Hematopoietic multipotent progenitor cell treated with erythropoietin and hydrocortisone succinate and interleukin-3 and kit ligand, for 15 days (in vitro differentiated cells): ENCODE results near the gene GJA1.

ENCODE experiments used
- DNase-seq: peaks from one replicate; pipeline ENCODE4 v3.0.0-alpha.2; 2015; ENCODE audit warnings: low spot score

Gene GJA1

DNA sequence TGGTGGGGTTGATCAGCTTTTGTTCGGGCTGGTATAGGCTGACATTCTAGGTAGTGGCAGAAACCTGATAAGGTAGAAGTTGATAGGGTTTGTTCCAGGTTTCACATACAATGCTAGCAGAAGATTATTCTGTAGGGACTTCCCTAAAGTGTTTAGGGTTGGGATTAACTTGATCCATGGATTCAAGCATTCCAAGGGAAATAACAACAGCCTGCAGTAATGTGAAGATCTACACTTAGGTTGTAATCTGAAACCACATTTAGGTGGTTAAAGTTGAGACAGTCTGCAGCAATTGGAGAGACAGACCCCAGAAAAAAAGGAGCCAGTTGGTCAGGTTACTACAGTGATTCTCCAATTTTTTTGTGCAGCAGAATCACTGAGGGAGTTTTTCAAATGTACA lies 56.1 kb downstream of the GJA1 start:
- no peak for DNase-seq

DNA sequence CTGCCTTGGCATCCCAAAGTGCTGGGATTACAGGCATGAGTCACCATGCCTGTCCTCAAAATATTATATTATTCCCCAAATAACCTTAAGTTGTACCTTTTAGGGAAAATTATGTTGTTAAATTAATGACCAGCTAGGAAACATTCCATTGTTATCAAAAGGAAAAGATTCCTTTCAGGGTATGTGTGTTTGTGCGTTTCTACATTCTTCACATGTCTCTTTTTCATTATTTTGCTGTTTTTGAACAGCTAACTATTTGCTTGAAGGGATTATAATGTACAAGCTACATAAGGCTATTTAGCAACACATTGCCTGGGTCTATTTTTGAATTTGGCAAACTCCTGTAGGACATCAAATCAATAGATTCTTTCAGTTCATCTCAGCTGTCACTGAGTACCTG lies 57.1 kb downstream of the GJA1 start:
- no peak for DNase-seq

- DNase-seq, result no peak
Observed at GRCh38 chr6:121497970-121498375, 62.5 kb downstream of the GJA1 start.

DNA sequence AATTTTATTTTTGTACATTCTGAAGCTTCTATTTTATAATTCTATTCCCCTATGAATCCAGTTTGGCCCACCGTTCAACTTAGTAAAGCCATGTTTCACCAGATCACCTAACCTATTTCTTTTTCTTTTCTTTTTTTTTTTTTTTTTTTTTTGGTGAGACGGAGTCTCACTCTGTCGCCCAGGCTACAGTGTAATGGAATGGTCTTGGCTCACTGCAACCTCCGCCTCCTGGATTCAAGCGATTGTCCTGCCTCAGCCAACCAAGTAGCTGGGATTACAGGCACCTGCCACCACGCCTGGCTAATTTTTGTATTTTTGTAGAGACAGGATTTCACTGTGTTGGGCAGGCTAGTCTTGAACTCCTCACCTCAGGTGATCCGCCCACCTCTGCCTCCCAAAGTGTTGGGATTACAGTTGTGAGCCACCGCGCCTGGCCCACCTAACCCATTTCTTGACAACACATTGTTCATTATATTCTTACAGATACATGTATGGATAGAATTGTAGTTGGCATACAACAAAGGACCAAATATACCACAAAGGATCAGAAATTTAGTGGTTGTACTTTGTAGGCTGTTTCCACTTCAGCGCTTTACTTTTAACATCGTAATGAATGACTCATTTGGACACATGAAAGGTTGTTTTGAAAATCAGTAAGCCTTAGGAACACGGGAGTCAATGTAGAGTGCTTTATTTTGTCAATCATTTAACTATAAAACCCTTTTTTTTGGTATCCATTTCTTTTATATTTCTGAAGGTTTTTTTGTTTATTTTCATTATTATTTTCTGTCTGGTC lies 63.2 kb downstream of the GJA1 start:
- DNase-seq, result no peak
